ENCODE measurements around the gene MINDY4B. TPM values are rescaled to one million over a fixed set of nuclear protein-coding genes. Genes with fewer than 3 reads are reported as not detected.

MINDY4B gene
- polyA plus RNA-seq, 1 of the 3 experiments (the other 2 are of a cell fraction) = not detected

DNA sequence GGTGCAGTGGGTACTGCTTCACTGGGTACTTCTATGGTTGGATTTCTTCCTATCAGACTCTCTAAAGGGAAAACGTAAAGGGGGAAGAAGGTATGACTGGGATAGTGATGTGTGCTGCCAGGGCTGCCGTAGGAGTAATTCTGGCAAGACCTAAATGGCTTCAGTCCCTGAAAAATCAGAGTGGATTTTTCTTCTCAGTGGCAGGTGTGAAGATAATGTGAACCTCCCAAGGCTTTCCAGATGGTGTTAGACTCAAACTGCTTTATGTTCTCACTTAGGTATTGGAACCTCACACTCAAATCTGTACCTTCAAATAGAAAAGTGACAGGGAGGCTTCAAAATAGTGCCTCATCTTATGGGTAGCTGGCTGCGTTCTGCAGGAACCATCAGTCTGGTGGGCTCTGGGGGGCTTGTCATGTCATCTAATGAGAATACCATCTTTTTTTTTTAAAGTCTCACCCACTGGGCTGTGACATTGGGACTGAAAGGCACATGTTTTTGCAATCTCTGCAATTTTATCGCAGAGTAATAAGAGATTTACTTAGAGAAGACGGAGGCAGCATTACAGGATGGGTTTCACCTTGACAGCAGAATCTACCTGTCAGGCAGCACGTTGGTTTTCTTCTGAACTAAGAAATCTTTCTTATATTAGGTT, 28.5 kb downstream of the MINDY4B start:
- no peaks in the 10 kb centered on the region for H3K79me2 ChIP-seq (ENCODE audit: insufficient read depth)
- H3K36me3 ChIP-seq (replicated peaks in 1 of 2; ENCODE audit: control insufficient read depth in 1 of 2, insufficient read depth in 2 of 2, low read length in 1 of 2) = no peaks in the 10 kb centered on the region
- H3K4me3 ChIP-seq (ENCODE audit: low read depth in 2 of 2, low read length in 1 of 2) = no peak overlapping the region
- no peaks in the 10 kb centered on the region for H3F3A ChIP-seq (replicated peaks; ENCODE audit: insufficient read depth)
- no peaks in the 10 kb centered on the region for H3K9me2 ChIP-seq
- WGBS (ENCODE audit: low lambda C conversion rate) = 13% methylated on average over 6 of the region's 6 CpGs
- H3K4me2 ChIP-seq = no peak overlapping the region
- H3K4me1 ChIP-seq (ENCODE audit: control insufficient read depth in 1 of 2, insufficient read depth in 2 of 2, low read depth in 1 of 2, low read length in 1 of 2) = no peaks in the 10 kb centered on the region
- no peak for DNase-seq
- H2AFZ ChIP-seq (ENCODE audit: low read depth) = no peak overlapping the region
- ChIA-PET POLR2A (no interaction called here), CTCF (interaction anchor here (1.1 kb wide), 1 partner anchor 12 kb away, joined by 3 read pairs; no protein-coding TSS in a partner anchor)
- no peak for TF ChIP-seq RCOR1 (IDR thresholded peaks at IDR 0.05; ENCODE audit: low read length)
- TF ChIP-seq, protein P1, sequence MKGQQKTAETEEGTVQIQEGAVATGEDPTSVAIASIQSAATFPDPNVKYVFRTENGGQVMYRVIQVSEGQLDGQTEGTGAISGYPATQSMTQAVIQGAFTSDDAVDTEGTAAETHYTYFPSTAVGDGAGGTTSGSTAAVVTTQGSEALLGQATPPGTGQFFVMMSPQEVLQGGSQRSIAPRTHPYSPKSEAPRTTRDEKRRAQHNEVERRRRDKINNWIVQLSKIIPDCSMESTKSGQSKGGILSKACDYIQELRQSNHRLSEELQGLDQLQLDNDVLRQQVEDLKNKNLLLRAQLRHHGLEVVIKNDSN (IDR thresholded peaks at IDR 0.05; ENCODE audit: borderline replicate concordance, low read depth) = no peak
- no peak for TF ChIP-seq FOXJ3 (CRISPR knock-in tag; IDR thresholded peaks at IDR 0.05)
- no peak for TF ChIP-seq GATA2 (CRISPR knock-in tag; IDR thresholded peaks at IDR 0.05)
- no peak for TF ChIP-seq YY1 (IDR thresholded peaks at IDR 0.05; ENCODE audit: low read depth)
- TF ChIP-seq TAF1 (IDR thresholded peaks at IDR 0.05; ENCODE audit: borderline replicate concordance, low read depth, low read length) = no peak
- TF ChIP-seq TEAD4 (IDR thresholded peaks at IDR 0.05; ENCODE audit: borderline replicate concordance, insufficient read depth) = no peak
- TF ChIP-seq, protein P2, sequence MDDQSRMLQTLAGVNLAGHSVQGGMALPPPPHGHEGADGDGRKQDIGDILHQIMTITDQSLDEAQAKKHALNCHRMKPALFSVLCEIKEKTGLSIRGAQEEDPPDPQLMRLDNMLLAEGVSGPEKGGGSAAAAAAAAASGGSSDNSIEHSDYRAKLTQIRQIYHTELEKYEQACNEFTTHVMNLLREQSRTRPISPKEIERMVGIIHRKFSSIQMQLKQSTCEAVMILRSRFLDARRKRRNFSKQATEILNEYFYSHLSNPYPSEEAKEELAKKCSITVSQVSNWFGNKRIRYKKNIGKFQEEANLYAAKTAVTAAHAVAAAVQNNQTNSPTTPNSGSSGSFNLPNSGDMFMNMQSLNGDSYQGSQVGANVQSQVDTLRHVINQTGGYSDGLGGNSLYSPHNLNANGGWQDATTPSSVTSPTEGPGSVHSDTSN (IDR thresholded peaks at IDR 0.05) = no peak
- TF ChIP-seq JUND (IDR thresholded peaks at IDR 0.05) = no peak
- TF ChIP-seq FOSL2 (IDR thresholded peaks at IDR 0.05; ENCODE audit: borderline replicate concordance, low read depth) = no peak
- no peak for TF ChIP-seq FOXM1 (IDR thresholded peaks at IDR 0.05; ENCODE audit: low read depth)
- no peak for TF ChIP-seq CTCF (IDR thresholded peaks at IDR 0.05)
- TF ChIP-seq NRF1 (IDR thresholded peaks at IDR 0.05; ENCODE audit: low read depth, low read length) = no peak
- TF ChIP-seq USF2 (IDR thresholded peaks at IDR 0.05; ENCODE audit: borderline replicate concordance, low read depth, low read length) = no peak
- TF ChIP-seq TCF12 (IDR thresholded peaks at IDR 0.05) = no peak
- TF ChIP-seq CHD2 (IDR thresholded peaks at IDR 0.05; ENCODE audit: low read length, partially characterized antibody) = no peak
- peaks cover 30% of the 10 kb centered on the region for H3K27me3 ChIP-seq (ENCODE audit: insufficient read depth)
- no peak overlapping the region for H3K27ac ChIP-seq (ENCODE audit: low read depth in 2 of 2, low read length in 1 of 2)
- H3K9ac ChIP-seq = no peak overlapping the region
- no peaks in the 10 kb centered on the region for H3K9me3 ChIP-seq
- H4K20me1 ChIP-seq (ENCODE audit: insufficient read depth) = no peaks in the 10 kb centered on the region

Measured in SK-N-SH (cell line).